ENCODE data around the gene TRDN.
"Not testable (repeated sequence)": the region's sequence is repeated elsewhere in the genome, so short reads cannot be mapped to it uniquely, and the experiment has no call there.

Gene TRDN

DNA sequence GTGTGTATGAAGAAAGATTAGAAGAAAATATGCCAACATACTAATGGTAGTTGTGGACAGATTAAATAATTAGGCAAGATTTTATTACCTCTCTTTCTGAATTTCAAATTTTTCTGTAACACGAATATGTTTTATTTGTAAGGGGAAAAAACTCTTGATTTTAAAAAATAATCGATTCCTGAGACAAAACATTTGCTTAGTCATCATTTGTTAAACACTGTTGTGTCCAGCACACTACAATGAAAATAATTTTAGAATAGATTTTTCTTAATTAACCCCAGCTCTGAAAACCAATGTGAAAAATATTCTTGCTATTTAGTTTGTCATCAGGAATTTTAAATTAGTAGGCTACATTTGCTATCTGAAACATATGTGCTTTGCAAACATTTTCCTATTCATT lies 253.0 kb downstream of the TRDN start:
- no peak for DNase-seq

- no peak for DNase-seq
Observed at GRCh38 chr6:123380257-123380656, 256.5 kb downstream of the TRDN start.

GRCh38 chr6:123372737-123373136 lies 264.0 kb downstream of the TRDN start:
- no peak for DNase-seq

DNA sequence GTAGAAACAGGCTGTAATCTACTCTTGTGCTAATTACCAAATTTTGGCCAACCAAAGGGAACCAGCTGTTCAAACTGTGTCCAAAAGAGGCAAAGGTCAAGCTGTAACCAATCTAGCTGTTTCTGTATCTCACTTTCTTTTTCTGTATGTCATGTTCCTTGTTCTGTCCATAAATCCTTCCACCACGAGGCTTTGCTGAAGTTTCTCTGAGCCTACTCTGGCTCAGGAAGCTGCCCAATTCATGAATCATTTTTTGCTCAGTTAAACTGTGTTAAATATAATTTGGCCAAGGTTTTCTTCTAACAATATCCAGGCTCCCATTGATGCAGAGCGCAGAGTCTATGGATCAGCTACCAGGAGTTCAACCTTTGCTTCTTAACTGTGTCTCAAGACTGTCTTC lies 272.8 kb downstream of the TRDN start:
- DNase-seq = no peak

GRCh38 chr6:123360359-123360758 lies 276.4 kb downstream of the TRDN start:
- no peak for DNase-seq

DNA sequence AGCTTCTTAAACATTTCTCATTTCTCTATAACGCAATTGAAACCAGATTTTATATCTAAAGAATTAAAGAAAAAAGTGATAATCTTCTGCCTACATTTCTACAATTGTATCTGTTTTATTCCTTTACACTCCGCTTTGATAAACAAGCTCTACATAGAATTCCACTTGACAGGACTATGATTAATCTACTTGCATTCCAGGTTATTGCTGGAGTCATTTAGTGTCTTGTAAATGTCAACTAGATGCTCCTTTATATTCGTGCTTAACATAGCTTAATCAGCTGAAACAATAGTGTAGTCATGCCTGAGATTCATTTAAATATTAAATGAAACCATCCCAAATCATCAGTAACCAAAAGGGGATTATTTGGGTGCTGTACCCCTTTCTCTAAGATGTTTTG lies 284.0 kb downstream of the TRDN start:
- DNase-seq = no peak

DNA sequence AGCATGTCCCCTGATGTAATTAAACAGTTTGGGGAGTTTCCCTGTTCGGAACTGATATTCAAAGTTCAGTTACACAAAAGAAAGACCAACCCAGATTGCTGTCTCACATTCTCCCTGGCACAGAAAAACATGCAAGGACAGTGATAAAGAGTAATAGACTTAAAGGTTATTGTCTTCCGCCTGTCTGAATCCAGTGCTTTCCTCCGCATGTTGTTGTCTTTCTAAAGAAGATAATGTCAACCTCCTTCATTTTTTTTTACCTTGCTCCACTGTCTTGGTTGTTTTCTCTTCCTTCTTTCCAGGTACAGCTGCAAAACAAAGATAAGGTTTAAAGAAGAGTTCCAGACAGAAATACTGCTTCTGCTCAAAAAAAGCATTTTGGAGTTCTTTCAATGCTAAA lies 284.5 kb downstream of the TRDN start:
- DNase-seq = no peak

DNA sequence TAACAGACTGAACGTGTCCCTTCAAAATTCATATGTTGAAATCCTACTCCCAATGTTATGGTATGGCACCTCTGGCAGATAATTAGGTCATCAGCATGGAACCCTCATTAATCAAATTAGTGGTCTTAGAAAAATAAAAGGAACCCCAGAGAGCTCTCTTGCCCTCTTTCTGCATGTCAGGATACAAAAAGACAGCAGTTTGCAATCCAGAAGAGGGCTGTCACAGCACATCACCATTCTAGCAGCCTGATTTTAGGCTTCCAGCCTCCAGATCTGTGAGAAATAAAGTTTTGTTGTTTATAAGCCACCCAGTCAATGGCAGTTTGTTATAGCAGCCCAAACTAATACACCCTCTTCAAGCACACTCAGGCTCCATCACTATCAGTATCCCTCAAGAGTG lies 292.9 kb downstream of the TRDN start:
- no peak for DNase-seq

GRCh38 chr6:123338394-123338793 lies 298.4 kb downstream of the TRDN start:
- no peak for DNase-seq

DNA sequence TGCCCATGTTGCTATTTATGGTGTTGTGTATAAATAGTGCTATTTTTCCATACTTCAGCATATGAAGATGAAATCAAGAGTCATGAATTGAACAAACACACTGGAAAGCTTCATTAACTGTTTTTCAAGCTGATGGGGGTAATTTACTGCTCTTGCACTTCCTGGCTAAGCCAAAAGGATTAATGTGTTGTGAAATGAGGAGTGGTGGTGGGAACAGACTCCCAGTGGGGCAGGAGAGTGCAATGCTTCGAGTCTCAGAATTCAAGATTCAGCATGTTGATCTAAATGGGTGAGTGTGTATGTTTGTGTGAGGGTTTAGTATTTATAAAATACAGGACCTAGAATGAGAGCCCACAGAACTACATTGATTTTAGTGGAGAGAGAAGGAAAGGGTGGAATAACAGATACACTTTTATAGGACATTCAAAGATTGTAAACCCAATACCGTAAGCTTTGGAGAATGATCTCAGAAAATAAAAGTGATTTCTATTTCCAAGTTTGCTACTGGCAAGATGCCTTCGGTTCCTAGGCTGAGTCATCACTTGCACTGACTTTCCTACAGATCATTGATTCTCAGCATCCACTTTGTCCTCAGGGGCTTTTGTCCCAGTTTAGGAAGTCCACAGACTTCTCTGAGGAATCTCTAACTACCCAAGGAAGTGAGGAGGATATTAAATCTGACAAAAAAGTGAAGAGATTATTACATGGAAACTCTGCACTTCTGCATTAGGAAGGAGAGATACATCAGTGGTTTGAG lies 303.6 kb downstream of the TRDN start:
- DNase-seq = no peak

GRCh38 chr6:123332070-123332469 lies 304.7 kb downstream of the TRDN start:
- DNase-seq = no peak

- no peak for DNase-seq
Observed at GRCh38 chr6:123329337-123329736, 307.4 kb downstream of the TRDN start.

- no peak for DNase-seq
Observed at GRCh38 chr6:123323452-123324329, 313.1 kb downstream of the TRDN start.

- DNase-seq = no peak
Observed at GRCh38 chr6:123321020-123321419, 315.7 kb downstream of the TRDN start.

- no peak for DNase-seq
Observed at GRCh38 chr6:123316733-123317323, 319.9 kb downstream of the TRDN start.

DNA sequence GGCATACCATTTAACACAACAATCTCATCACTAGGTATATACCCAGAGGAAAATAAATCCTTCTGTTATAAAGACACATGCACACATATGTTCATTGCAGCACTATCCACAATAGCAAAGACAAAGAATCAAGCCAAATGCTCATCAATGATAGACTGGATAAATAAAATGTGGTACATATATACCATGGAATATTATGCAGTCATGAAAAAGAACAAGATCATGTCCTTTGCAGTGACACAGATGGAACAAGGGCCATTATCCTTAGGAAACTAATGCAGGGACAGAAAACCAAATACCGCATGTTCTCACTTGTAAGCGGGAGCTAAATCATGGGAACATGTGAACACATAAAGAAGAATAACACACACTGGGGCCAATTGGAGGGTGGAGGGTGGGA lies 322.3 kb downstream of the TRDN start:
- not testable (repeated sequence) for DNase-seq

- no peak for DNase-seq
Observed at GRCh38 chr6:123309130-123309529, 327.6 kb downstream of the TRDN start.

DNA sequence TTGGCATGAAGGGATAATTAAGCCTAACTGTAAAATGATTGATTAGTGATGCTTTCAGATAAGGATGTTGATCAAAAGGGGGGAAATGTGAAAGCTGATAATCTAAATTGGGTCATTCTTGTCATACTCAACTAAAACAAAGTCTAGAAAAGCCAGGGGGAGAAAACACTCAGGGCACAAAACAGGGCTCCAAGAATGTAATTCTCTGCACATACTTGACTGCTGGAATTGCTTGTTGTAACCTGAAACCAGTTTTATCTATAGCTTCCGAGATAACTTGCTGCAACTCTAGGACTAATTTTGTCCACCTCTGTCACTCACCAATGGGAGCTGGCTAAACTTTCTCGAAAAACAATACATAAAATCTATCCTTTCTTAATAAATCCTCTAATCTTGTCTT lies 330.4 kb downstream of the TRDN start:
- no peak for DNase-seq

- no peak for DNase-seq
Observed at GRCh38 chr6:123295672-123296071, 341.1 kb downstream of the TRDN start.

DNA sequence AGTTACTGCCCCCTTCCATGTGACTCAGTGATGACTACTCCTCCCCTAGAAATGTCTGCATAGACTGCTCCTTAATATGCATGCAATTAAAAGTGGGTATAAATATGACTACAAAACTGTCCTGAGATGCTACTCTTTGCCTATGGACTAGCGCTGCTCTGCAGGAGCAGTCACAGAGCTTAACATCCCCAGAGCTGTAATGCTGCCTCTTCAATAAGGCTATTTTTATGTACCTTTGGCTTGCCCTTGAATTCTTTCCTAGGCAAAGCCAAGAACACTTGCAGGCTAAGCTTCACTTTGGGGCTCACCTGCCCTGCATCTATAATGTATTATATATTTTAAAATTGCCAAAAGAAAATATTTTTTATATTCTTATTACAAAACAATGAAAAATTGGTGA lies 341.6 kb downstream of the TRDN start:
- no peak for DNase-seq

GRCh38 chr6:123288649-123289048 lies 348.1 kb downstream of the TRDN start:
- DNase-seq = no peak

GRCh38 chr6:123276546-123276980 lies 360.2 kb downstream of the TRDN start:
- no peak for DNase-seq

- DNase-seq = no peak
Observed at GRCh38 chr6:123263981-123264380, 372.8 kb downstream of the TRDN start.

- no peak for DNase-seq
Observed at GRCh38 chr6:123240626-123241025, 396.1 kb downstream of the TRDN start.

All from CD4-positive, alpha-beta T cell treated with Interleukin-12 subunit alpha and Interleukin-12 subunit beta, for 1 hour (primary cell).